D721Med (cell line): Measurements from ENCODE around the gene ARHGAP28.

Experiments used
- DNase-seq: peaks from one replicate; pipeline ENCODE4 v3.0.0; 2011; ENCODE audit warnings: low spot score; ENCODE audit not compliant: insufficient read length
- FAIRE-seq: peaks from 2 replicates; lab custom pipeline; 2011; peaks lifted over from hg19 to GRCh38; lab: Jason Lieb, UNC
- TF ChIP-seq, protein P1 (sequence below): IDR thresholded peaks from 2 replicates; pipeline ENCODE4 v1.5.1; 2012; ENCODE audit warnings: mild to moderate bottlenecking, control low read depth; ENCODE audit not compliant: insufficient read depth; ENCODE audit errors: missing control alignments

The ARHGAP28 gene

DNA sequence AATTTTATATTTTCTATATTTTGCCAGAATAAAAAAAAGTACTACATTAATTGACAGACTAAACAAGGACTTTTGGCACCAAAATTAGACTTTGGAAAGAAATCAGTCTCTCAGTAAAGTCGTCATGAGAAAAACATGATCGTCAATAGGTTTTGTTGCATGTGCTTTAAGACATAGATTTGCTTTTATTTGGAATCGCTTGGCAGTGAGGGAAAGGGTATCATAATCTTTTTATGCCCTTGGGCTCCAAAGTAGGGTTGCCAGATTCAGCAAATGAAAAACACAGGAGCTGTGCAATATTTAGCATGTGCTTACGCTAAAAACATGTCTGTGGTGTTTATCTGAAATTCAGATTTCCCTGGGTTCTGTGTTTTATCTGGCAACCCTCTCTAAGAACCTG lies 210.5 kb downstream of the ARHGAP28 start:
- TF ChIP-seq, protein P1, sequence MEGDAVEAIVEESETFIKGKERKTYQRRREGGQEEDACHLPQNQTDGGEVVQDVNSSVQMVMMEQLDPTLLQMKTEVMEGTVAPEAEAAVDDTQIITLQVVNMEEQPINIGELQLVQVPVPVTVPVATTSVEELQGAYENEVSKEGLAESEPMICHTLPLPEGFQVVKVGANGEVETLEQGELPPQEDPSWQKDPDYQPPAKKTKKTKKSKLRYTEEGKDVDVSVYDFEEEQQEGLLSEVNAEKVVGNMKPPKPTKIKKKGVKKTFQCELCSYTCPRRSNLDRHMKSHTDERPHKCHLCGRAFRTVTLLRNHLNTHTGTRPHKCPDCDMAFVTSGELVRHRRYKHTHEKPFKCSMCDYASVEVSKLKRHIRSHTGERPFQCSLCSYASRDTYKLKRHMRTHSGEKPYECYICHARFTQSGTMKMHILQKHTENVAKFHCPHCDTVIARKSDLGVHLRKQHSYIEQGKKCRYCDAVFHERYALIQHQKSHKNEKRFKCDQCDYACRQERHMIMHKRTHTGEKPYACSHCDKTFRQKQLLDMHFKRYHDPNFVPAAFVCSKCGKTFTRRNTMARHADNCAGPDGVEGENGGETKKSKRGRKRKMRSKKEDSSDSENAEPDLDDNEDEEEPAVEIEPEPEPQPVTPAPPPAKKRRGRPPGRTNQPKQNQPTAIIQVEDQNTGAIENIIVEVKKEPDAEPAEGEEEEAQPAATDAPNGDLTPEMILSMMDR = no peak
- no peak for FAIRE-seq
- no peak for DNase-seq

DNA sequence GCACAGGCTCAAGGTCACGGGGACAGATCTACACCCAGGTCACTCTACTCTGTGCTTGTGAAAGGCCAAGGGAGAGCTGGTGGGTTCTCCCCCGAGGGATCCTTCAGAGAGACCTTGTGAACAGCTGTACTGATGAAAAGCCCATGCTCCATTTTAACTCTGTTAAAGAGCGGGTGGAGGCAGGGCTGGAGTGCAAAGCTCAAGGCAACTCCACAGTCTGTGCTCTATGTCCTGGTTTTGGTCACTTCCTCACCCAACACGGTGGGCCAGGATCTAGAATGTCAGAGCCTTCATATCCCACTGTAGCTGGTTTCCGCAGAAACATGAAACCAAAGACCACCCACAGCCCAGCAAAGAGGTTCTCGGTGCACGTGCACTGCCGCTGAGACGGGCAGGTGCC lies 210.9 kb downstream of the ARHGAP28 start:
- DNase-seq (no peak), FAIRE-seq (no peak)
- TF ChIP-seq, protein P1 = no peak

DNA sequence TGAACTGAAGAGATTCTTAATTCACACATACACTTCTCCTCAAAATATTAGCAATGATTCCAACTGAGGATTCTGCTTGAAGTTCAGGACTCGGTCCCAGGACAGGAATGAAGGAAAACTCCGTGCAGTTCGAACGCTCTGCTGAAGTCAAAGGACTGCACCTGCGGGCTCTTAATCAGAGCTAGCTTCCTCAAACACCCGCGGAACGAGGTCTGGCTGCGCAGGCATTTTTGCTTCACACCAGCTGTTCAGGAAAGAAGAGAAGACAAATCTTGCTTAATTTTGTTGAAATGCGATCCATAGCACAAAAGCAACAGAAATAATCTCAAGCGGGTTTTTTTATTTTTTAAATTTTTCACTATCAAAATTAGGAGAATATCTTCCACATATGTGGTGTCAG lies 212.5 kb downstream of the ARHGAP28 start:
- DNase-seq (no peak), FAIRE-seq (no peak)
- TF ChIP-seq, protein P1 = no peak

DNA sequence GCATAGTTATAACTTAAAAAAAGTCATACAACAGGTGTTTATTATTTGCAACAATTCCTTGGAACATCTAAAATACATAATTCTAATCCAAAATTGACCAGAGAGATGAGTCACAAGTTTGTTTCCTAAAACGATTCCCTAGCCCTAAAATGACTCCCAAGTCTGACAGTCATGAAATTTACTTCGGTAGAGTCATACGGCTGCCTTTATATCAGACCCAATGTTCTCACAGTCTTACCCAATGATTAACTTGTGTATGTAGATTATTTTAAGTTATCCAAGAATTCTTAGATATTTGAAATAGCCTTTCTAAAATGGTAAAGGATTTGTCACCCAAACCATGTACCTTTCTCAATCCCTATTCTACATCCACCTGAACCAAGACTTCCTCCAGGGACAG lies 213.2 kb downstream of the ARHGAP28 start:
- no peak for DNase-seq
- FAIRE-seq = no peak
- TF ChIP-seq, protein P1 = no peak

DNA sequence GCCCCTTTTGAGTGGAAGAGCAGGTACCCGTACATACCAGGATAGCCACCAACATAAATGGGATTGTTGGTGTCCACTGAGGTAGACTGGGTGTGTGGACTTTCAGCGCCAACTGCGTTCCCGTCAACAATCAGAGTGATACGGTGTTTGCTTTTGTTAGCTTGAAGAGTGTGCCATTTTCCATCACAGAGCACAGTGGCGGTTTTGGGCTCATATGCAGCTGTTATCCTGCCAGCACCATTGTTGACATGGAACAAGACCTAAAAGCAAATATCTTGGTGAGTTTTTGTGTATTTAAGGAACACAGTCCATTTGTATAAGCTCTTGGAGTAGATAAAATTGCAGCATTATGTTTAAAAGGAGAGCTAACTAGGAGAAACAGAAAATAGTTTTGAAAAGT lies 213.6 kb downstream of the ARHGAP28 start:
- no peak for DNase-seq
- TF ChIP-seq, protein P1 = no peak
- no peak for FAIRE-seq

DNA sequence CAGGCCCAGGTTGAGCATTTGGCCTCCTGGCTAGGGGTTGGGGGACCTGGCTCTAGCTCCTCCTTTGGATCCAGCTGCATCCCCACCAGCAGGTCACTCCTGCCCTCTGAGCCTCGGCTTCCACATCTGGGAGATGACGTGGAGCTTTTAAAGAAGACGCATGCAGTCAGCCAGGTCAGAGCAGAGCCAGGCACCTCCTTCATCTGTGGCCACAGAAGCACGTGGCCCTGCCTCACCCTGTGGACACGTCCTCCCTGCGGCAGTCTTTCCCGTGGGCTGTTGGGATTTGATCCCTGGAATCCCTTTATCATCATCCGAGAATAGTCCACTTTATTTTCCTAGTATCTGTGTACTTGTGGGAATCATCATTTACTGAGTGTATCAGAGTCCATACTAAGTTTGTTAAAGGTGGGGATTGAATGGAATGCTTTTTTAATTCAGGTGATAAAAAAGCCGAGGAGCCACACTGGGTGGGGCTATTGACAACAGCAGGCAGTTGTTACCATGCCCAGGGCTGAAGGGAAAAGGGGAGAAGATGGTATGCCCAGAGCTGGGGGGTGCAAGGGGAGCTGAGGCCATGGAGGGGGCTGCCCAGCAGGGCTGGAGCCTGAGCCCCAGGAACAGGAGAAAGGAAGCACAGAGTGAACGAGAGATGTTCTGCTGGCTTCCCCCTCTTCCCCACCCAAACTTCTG lies 218.0 kb downstream of the ARHGAP28 start:
- TF ChIP-seq, protein P1 = no peak
- no peak for FAIRE-seq
- no peak for DNase-seq

DNA sequence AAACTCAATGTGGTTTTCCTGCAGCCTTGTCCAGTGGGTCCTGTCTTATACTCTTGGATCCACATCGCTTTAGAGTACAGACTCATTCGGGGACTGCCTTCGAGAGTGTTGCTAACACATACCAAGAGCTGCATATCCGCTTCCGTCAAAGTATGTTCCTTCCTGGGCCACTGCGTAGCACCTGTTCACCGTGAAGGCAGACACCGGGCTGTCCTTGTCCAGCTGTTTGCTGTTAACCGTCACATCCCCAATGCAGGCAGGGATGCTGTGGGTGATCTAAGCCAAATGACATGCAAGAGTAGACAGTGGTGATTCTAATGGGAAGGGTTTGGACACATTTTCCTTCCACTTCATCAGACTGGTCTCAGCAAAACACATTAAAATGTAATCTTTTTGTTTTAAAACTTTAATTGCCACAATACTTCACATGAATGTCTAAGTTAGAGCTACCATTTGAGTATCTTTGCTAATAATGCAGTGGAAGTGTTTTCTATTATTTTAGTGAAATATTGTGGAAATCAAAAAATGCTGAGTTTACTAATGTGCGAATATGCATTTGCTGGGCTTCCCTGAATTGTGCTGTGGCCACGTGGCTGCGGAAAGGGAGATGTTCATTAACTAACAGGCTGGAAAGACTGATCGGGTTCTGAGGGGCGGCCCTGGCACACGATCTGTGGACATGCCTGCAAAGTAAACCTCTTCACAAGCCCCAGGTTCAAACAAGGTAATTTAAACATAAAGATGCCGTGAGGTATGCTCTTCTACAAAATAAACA lies 219.0 kb downstream of the ARHGAP28 start:
- DNase-seq = no peak
- no peak for FAIRE-seq
- TF ChIP-seq, protein P1 = no peak
